Measurements from ENCODE around the gene NLGN2. TPM values are rescaled to one million over a fixed set of nuclear protein-coding genes. Genes with fewer than 3 reads are reported as not detected.

NLGN2 gene
- total RNA-seq, 2 donors from 2014 or later: 6.3 to 12.2 TPM

DNA sequence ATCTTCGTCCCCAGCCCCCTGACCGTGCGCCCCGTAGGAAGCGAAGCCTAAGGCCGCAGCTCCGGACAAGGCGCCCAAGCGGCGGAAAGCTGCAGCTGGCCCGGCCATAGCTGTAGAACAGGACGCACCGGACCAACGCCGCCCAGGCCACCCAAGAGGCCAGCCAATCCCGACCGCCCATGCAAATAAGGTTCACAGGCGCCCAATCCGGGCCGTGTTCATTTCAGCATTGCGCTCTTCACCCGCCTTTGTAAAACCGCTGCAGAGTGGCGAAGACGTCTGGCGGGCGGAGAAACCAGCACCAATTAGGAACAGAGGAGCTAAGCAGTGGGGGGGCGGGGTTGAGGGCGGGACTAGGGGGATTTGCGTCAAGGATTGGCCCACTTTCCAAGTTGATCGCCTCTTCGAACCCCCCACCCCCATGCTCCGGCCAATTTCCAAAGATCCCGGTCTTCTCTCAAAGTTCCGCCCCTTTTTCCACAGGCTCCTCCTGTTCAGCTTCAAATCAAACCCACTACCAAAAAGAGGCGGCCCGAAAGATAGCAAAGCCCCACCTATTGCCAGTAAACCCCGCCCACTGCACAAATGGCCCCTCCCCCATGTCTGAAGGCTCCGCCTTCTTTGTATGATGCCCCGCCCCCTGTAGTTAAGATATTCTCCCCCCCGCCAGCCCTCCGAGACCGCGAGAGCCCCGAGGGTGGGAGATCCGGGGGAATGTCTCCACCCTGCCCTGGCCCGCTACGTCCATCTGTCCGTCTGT is 3.5 kb upstream of the NLGN2 start, which contains the start of gene TMEM256:
TMEM256 (minus strand) TSS at position 121 of the 760 bp plus-strand sequence; CDS start at position 108, 13 bp downstream.
- no peaks in the 10 kb centered on the region for H3K27me3 ChIP-seq
- no peak for TF ChIP-seq CTCF (IDR thresholded peaks at IDR 0.05)
- peak within 1 kb of the TSS; percentile 91 to 94 for H3K27ac ChIP-seq
- peaks cover 0 to 27% of the 10 kb centered on the region in 2 donors for H3K4me1 ChIP-seq
- H3K36me3 ChIP-seq: no peaks in the 10 kb centered on the region
- DNase-seq (ENCODE audit: low spot score): peak; percentile 100
- peak within 1 kb of the TSS; percentile 74 to 76 for H3K4me3 ChIP-seq
- no peaks in the 10 kb centered on the region for H3K9me3 ChIP-seq

- H3K36me3 ChIP-seq: no peaks in the 10 kb centered on the region
- peak; percentile 64 for DNase-seq (ENCODE audit: low spot score)
- H3K27ac ChIP-seq: peak overlapping the region; percentile 91 to 94
- peaks cover 0 to 27% of the 10 kb centered on the region in 2 donors for H3K4me1 ChIP-seq
- no peak for TF ChIP-seq CTCF (IDR thresholded peaks at IDR 0.05)
- H3K27me3 ChIP-seq: no peaks in the 10 kb centered on the region
- no peaks in the 10 kb centered on the region for H3K9me3 ChIP-seq
- H3K4me3 ChIP-seq: peak overlapping the region; percentile 74 to 76
Observed at GRCh38 chr17:7404737-7405349, 2.8 kb upstream of the NLGN2 start.

DNA sequence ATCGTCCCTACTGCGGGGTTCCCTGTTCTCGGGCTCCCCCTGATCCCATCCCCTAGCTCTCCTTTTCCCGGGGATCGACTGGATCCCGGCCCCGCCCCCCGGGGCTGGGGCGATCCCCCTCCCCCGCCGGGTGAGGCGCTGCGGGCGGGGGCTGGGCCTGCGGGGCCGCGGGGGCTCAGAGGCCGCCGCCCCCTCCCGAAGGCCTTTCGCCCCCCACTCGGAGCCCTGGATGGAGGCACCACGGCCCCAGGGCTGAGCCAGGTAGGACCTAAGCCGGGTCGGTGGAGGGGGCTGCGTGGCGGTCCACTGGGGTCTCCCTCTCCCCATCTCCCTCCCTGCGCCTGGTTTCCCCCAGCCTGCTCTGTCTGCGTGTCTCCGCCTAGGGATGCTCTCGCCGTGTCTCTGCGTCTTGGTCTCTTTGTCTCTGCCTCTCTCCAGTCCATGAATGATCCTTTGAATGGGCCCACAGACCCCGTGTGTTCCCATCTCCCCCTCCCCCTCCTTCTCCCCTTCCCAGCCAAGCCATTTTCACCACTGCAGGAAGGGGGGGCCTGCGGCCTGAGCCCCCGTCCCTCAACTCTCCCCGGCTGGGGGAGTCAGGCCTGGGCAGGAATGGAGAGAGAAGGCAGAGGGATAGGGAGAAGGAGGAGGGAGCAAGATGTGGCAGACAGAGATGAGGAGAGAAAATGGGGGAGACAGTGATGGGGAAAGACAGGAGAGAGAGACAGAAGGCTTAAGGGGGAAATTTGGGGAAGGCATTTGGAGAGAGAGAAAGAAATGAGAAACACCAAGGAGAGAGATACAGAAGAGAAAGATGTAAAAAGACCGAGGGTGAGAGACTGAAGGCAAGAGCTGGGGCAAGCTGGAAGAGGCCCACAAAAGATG is 2.1 kb upstream of the NLGN2 start:
- Histone ChIP-seq H3K4me3 (peak overlapping the region; percentile 74 to 76), H3K9me3 (no peaks in the 10 kb centered on the region), H3K4me1 (peaks cover 0 to 27% of the 10 kb centered on the region in 2 donors), H3K27me3 (no peaks in the 10 kb centered on the region), H3K36me3 (no peaks in the 10 kb centered on the region), H3K27ac (peak overlapping the region; percentile 91 to 94)
- DNase-seq (ENCODE audit: low spot score): no peak
- no peak for TF ChIP-seq CTCF (IDR thresholded peaks at IDR 0.05)

DNA sequence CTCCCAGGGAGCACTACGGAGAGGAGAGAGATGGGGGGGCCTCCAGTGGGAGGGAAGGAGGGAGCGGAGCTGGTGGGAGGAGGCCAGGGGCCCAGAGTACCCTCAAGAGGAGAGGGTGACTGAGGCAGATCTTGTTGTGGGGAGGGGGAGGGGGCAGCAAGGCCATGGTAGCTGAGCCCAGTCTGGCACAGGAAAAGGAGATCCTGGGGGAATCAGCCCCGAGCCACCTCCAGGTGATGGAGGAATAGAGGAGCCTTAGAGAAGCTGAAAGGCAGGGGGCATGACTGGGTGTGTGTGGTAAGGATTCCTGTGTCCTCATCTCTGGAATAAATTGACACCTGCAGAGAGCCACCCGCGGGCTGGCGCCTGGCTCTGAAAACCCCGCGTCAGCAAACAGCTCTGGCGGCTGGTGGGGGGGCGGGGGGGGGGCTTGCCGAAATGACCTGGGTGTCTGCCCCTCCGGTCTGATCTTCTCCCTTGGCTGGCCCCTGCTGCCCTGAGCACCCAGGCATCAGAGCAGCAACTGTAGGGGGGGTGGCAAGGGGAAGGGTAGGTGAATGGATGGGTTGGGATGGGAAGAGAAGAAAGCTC is 1.3 kb upstream of the NLGN2 start:
- H3K4me3 ChIP-seq: no peak overlapping the region

More for the DNA sequence above, 1.3 kb upstream of the NLGN2 start:
- Histone ChIP-seq H3K36me3 (no peaks in the 10 kb centered on the region), H3K9me3 (no peaks in the 10 kb centered on the region), H3K27me3 (no peaks in the 10 kb centered on the region), H3K4me1 (peaks cover 0 to 27% of the 10 kb centered on the region in 2 donors), H3K27ac (peak overlapping the region; percentile 91 to 94)
- no peak for DNase-seq (ENCODE audit: low spot score)
- TF ChIP-seq CTCF (IDR thresholded peaks at IDR 0.05): no peak

Measured in right atrium auricular region (tissue), 2 donors.